ENCODE measurements around the gene ABCA13.

ABCA13 gene

DNA sequence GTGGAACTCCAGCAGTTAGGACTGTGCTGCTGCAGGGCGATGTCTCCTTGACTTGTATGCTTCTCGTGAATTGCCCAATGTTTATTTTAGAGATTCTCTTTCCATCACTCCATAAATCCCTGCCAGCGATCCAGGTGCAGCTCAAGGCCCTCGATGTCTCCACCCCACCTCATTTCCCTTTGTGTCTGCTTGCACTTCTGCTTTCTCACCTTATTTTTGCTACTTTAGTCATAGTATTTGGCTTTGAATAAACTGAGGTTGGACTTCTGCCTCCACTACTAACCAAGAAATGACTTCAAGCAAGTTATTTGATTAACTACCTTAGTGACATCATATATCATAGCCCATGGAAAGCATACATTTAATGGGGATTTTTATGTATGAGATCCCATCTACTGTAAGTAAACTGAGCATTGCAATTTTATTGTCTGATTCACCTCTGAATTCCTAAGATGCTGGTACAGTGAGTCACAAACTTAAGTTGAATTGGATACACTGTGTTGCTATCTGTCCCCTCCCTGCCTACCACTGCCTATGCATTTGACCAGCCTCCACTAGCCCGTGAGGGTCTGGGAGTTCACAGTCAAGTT lies 255.8 kb downstream of the ABCA13 start:
- no peak for DNase-seq (ENCODE audit: low read depth, low spot score)

DNA sequence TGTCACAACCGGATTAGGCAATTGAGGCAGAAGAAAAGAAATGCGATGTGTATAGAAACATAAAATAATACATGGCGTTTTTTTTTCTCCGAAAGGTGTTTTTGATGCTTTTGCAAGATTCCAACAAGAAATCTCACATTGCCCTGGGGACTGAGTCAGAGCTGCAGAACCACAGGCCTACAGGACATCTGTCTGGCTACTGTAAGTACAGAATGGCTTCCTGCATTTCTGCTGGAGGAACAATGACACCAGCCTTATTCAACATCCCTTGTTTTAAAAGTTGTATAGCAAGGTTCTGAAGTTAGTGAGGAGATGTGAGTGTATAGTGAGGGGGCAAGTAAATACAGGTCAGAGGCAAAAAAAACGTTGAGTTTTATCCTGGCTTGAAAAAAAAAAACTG lies 256.4 kb downstream of the ABCA13 start:
- no peak for DNase-seq (ENCODE audit: low read depth, low spot score)

DNA sequence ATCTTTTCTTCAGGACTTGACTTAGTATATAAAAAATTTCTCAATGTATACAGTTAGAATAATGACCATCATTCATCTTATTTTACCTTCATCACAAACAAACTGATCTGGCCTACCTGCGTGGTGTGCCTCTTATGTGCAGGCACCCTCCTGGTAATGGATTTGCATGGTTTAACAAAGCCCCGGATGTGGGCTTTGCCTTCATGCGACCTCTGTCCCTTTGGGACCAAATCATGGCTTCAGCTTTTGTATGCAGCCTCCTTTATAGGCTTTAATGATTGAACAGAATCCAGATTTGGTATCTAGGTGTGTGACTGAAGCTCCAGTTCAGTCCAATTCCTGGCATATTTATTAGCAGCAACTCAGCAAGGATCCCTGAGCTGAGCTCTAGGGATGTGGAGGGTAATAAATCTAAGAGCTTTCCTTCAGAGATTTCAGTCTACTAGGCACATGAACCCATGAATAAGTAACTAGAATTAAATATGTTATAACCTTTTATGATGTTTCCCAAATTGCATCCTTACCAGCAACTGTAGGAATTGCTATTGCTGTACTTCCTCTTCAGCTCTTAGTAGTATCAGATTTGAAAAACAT lies 256.9 kb downstream of the ABCA13 start:
- no peak for DNase-seq (ENCODE audit: low read depth, low spot score)

- DNase-seq (ENCODE audit: low read depth, low spot score), result no peak
These were observed 257.9 kb downstream of the ABCA13 start for GRCh38 chr7:48429117-48429516.

- DNase-seq (ENCODE audit: low read depth, low spot score), result no peak
These were observed 266.9 kb downstream of the ABCA13 start for GRCh38 chr7:48438206-48438605.

- no peak for DNase-seq (ENCODE audit: low read depth, low spot score)
These were observed 270.7 kb downstream of the ABCA13 start for GRCh38 chr7:48441848-48442492.

DNA sequence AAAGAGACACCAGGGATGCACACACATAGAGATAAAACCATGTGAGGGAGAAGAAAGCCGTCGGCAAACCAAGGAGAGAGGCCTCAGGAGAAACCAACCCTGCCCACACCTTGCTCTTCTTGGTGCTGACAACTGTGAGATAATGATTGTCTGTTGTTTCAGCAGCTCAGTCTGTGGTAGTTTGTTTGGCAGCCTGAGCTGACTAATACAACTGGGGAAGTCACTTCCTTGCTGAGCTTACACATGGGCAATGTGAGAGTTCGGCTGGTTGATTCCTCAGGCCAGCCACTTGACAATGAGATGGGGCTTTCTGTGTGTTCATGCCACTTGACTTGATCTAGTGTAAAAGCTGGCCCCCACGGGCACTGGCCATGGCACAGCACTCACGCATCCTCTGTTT lies 271.8 kb downstream of the ABCA13 start:
- no peak for DNase-seq (ENCODE audit: low read depth, low spot score)

GRCh38 chr7:48446721-48447120 lies 275.5 kb downstream of the ABCA13 start:
- DNase-seq (ENCODE audit: low read depth, low spot score), result no peak

DNA sequence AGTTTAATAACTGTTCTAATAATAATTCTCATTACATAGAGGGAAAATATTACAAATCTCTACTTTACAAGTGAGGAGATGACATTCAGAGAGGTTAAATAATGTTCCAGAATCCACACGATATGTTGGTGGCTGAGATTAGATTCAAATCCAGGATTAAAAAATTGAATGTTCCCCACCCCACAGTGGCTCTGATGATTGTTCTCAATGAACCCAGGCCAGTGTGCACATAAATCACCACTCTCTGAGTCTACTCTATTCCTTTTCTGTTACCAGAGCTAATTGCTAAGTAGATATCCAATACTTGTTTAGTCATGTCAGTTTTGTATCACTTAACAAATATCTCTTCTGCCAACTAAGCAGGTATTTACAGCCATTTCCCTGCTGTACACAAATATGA lies 281.0 kb downstream of the ABCA13 start:
- no peak for DNase-seq (ENCODE audit: low read depth, low spot score)

GRCh38 chr7:48454750-48455192 lies 283.5 kb downstream of the ABCA13 start:
- DNase-seq (ENCODE audit: low read depth, low spot score), result no peak

DNA sequence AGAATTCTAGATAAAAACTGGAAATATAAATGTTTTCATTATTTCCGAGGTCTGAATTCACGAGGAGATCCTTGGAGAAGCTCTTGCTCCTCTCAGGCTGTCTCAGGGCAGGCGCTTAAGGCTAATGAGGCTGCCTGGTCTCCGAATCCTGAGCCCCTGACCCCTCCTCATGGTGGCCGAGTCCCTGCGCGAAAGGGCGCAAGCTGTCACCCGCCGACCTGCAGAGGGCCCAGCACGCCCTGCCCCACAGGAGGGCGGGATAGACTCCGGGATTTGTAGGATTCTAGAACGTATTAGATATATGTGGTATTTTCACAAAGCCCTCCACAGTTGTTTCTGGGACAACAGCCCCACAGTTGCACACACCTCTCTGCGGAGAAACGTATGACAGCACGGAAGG lies 284.1 kb downstream of the ABCA13 start:
- DNase-seq (ENCODE audit: low read depth, low spot score), result no peak

DNA sequence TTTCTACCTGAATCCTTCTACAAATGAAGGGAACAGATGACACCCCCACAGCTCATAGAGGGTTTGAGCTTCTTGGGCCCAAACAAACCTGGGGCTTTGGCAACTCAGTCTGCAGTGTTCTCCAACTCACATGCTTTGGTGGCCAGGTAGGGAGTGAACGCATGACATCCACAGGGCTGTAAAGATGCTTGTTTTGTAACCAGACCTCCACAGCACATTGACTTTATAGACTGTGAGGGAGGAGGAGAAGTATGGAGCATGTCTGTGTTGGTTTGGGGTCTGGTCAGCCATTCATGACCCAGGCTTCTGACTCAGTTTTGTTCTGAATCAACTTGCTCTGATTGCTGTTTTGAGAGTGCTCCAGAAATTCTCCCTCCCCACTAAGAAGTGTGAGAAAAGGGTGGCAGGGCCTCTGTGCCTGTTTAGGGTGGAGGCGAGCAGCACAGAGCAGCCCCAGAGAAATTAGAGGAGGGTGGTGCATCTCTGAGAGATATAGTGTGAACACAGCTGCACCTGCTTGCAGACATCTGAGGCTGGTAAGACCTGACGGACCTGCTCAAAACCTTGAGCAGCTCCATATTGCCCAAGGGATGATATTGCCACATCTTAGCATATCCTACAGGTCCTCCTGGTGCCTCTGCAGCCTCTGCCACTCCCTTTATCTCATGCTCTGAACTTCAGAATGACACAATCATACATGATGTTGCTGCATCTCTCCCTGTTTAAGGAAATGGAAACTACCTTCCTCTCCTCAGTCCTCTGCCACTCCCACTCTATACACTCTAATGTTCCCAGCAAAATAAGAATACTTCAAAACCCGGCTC lies 287.7 kb downstream of the ABCA13 start:
- no peak for DNase-seq (ENCODE audit: low read depth, low spot score)

GRCh38 chr7:48466713-48467112 lies 295.5 kb downstream of the ABCA13 start:
- DNase-seq (ENCODE audit: low read depth, low spot score), result no peak

GRCh38 chr7:48471196-48471595 lies 299.9 kb downstream of the ABCA13 start:
- DNase-seq (ENCODE audit: low read depth, low spot score), result no peak

DNA sequence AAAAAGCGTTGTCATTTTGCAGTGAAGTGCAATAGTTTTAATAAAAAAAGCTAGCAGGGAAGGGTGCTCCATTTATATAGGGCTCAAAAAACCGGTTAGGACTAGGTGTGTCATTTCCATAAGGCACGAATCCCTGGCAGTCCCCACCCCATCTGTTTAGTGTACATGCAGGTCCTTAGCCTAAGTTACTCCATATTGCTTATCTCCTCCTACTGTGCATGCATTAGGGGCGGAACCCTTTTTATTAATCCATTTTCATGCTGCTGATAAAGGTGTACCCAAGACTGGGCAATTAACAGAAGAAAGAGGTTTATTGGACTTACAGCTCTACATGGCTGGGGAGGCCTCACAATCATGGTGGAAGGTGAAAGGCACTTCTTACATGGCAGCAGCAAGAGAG lies 301.4 kb downstream of the ABCA13 start:
- DNase-seq (ENCODE audit: low read depth, low spot score), result no peak

DNA sequence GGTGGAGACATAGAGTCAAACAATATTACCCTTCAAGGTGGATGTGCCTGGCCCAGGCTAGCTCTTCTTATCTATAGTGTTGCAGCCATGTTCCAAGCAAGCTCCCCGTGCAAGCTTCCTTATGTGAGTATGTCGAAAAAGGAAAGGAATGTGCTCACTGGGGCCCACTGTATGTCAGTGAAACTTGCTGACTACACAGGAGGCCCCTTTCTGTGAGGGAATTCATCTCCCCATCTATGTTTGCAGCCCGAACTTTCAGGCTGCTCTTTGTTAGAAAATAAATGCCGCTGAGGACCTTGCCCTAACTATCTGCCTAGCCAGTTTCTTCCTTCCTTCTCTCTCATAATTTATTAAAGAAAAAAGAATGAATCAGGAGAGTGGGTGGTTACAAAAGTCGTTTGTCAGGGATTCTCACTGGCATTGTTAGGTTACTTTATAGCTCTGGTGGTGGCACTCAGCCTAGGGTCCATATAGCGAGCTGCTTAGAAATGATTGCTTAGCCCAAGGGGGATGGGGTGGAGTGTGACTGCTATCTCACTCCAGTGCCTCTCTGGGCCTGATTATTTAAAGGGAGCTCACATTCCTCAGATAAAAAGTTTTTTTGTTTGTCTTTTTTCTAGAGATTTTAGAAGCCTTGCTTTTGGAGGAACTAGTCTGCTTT lies 302.1 kb downstream of the ABCA13 start:
- DNase-seq (ENCODE audit: low read depth, low spot score), result no peak

DNA sequence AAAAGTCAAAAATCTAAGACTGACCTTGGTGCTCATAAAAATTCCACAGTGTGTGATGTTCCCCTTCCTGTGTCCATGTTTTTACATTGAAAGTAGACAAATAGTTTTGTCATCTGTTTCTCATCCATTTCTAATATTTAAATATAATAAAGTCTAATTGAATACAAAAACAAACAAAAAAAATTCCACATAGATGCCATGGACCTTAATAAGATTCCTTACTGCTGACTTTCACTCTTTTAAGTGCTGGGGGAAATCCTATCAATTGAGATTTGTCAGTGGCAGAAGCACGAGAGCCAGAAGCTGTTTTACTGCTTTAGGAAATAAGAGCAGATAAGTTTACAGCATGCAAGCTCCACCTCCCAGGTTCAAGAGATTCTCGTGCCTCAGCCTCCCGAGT lies 310.0 kb downstream of the ABCA13 start:
- DNase-seq (ENCODE audit: low read depth, low spot score), result no peak

- DNase-seq (ENCODE audit: low read depth, low spot score), result no peak
These were observed 326.3 kb downstream of the ABCA13 start for GRCh38 chr7:48497521-48497920.

- DNase-seq (ENCODE audit: low read depth, low spot score), result no peak
These were observed 330.8 kb downstream of the ABCA13 start for GRCh38 chr7:48502021-48502420.

GRCh38 chr7:48505051-48505450 lies 333.8 kb downstream of the ABCA13 start:
- no peak for DNase-seq (ENCODE audit: low read depth, low spot score)

GRCh38 chr7:48505466-48505865 lies 334.2 kb downstream of the ABCA13 start:
- DNase-seq (ENCODE audit: low read depth, low spot score), result no peak

- DNase-seq (ENCODE audit: low read depth, low spot score), result no peak
These were observed 335.3 kb downstream of the ABCA13 start for GRCh38 chr7:48506569-48506968.

All from iPS DF 19.7 (cell line).